Activated T-cell treated with anti-CD3 and anti-CD28 coated beads, Interleukin-2, amount 50 U/mL, for 24 hours (primary cell): ENCODE data around the gene GPX6.
"Not testable (repeated sequence)": the region's sequence is repeated elsewhere in the genome, so short reads cannot be mapped to it uniquely, and the experiment has no call there.

Experiments used
- DNase-seq: peaks from one replicate; pipeline ENCODE4 v3.0.0-alpha.2; 2020
- H3K27ac Mint-ChIP-seq: 2 replicates; pipeline ENCODE4 v1.8.0; 2020; ENCODE audit warnings: mild to moderate bottlenecking, mixed read lengths
- H3K27me3 Mint-ChIP-seq: 2 replicates; pipeline ENCODE4 v1.8.0; 2020; ENCODE audit warnings: mixed read lengths
- H3K36me3 Mint-ChIP-seq: 2 replicates; pipeline ENCODE4 v1.8.0; 2020; ENCODE audit warnings: low read depth, mixed read lengths
- H3K4me1 Mint-ChIP-seq: 2 replicates; pipeline ENCODE4 v1.8.0; 2020; ENCODE audit warnings: low read depth, mixed read lengths
- H3K4me3 Mint-ChIP-seq: 2 replicates; pipeline ENCODE4 v1.8.0; 2020; ENCODE audit warnings: mild to moderate bottlenecking, moderate library complexity, mixed read lengths
- H3K9me3 Mint-ChIP-seq: 2 replicates; pipeline ENCODE4 v1.8.0; 2020; ENCODE audit warnings: mixed read lengths

Gene GPX6

DNA sequence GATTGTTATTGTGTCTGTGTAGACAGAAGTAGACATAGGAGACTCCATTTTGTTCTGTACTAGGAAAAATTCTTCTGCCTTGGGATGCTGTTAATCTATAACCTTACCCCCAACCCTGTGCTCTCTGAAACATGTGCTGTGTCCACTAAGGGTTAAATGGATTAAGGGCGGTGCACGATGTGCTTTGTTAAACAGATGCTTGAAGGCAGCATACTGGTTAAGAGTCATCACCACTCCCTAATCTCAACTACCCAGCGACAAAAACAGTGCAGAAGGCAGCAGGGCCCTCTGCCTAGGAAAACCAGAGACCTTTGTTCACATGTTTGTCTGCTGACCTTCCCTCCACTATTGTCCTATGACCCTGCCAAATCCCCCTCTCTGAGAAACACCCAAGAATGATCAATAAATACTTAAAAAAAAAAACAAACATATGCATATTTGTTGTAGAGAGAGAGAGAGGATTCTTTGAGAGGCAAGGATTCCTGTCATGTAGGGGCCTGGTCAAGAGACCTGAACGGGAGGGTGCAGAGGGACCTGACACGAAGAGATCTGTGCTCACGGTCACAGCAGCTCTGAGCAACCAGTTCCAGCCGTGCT is 12.8 kb downstream of the GPX6 start:
- H3K9me3 Mint-ChIP-seq, H3K4me1 Mint-ChIP-seq, H3K4me3 Mint-ChIP-seq, H3K27ac Mint-ChIP-seq, DNase-seq, H3K36me3 Mint-ChIP-seq: not testable (repeated sequence)
- peaks cover 15% of the 10 kb centered on the region for H3K27me3 Mint-ChIP-seq

- H3K27me3 Mint-ChIP-seq, result peaks cover 15% of the 10 kb centered on the region
- not testable (repeated sequence) for H3K36me3 Mint-ChIP-seq, H3K9me3 Mint-ChIP-seq, H3K4me3 Mint-ChIP-seq, H3K27ac Mint-ChIP-seq, DNase-seq, H3K4me1 Mint-ChIP-seq
Observed at GRCh38 chr6:28502136-28502535, 13.5 kb downstream of the GPX6 start.

DNA sequence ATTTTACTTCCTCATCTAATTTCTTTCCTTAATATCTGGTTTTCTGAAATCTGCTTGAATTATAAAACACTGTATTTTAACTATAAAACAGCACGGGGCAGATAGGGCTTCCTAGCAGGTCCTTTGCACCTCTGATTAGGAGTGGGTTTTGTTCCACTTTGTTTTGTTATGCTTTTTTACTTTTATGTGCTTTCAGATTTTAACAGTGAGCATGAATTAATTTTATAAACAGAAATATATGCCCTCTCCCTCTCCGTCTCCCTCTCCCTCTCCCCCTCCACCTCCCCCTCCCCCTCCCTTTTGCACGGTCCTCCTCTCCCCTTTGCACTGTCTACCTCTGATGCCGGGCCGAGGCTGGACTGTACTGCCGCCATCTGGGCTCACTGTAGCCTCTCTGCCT is 14.3 kb downstream of the GPX6 start:
- Mint-ChIP-seq H3K27ac (no peak overlapping the region), H3K36me3 (no peaks in the 10 kb centered on the region), H3K4me1 (no peaks in the 10 kb centered on the region), H3K4me3 (no peak overlapping the region), H3K27me3 (peaks cover 15% of the 10 kb centered on the region), H3K9me3 (no peaks in the 10 kb centered on the region)
- DNase-seq, result no peak

GRCh38 chr6:28497893-28498292 is 17.7 kb downstream of the GPX6 start:
- Mint-ChIP-seq H3K9me3 (no peaks in the 10 kb centered on the region), H3K27me3 (peaks cover 21% of the 10 kb centered on the region), H3K4me1 (no peaks in the 10 kb centered on the region), H3K4me3 (no peak overlapping the region), H3K36me3 (no peaks in the 10 kb centered on the region), H3K27ac (no peak overlapping the region)
- DNase-seq, result no peak

- no peaks in the 10 kb centered on the region for H3K4me1 Mint-ChIP-seq
- H3K36me3 Mint-ChIP-seq, result no peaks in the 10 kb centered on the region
- H3K27me3 Mint-ChIP-seq, result peaks cover 26% of the 10 kb centered on the region
- H3K4me3 Mint-ChIP-seq, result no peak overlapping the region
- no peaks in the 10 kb centered on the region for H3K9me3 Mint-ChIP-seq
- no peak overlapping the region for H3K27ac Mint-ChIP-seq
- no peak for DNase-seq
Observed at GRCh38 chr6:28497306-28497705, 18.3 kb downstream of the GPX6 start.

- peaks cover 36% of the 10 kb centered on the region for H3K27me3 Mint-ChIP-seq
- no peak overlapping the region for H3K27ac Mint-ChIP-seq
- H3K4me1 Mint-ChIP-seq, result peaks cover 6% of the 10 kb centered on the region
- no peak overlapping the region for H3K4me3 Mint-ChIP-seq
- no peaks in the 10 kb centered on the region for H3K36me3 Mint-ChIP-seq
- DNase-seq, result no peak
- H3K9me3 Mint-ChIP-seq, result no peaks in the 10 kb centered on the region
Observed at GRCh38 chr6:28496099-28496779, 19.4 kb downstream of the GPX6 start.

DNA sequence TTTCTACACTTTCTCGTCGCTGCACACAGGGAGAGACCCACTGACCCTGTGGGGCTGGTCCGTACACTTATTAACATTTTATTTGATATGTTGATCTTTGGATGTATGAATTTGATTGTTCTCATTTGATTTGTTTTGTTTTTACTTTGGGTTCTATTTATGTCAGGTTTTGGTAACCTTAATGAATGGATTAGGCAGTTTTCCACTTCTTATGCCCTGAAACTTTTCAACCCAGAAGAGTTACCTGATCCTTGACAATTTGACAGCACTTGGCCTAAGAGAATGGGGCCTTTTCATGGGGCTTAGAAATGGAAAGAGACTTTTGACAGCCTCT is 23.6 kb downstream of the GPX6 start:
- no peak for DNase-seq
- Mint-ChIP-seq H3K4me1 (peaks cover 27% of the 10 kb centered on the region), H3K36me3 (no peaks in the 10 kb centered on the region), H3K4me3 (no peak overlapping the region), H3K9me3 (no peaks in the 10 kb centered on the region), H3K27ac (no peak overlapping the region), H3K27me3 (peaks cover 70% of the 10 kb centered on the region)

GRCh38 chr6:28490205-28490890 is 25.2 kb downstream of the GPX6 start:
- Mint-ChIP-seq H3K4me3 (peak overlapping the region; percentile 69), H3K4me1 (peaks cover 27% of the 10 kb centered on the region), H3K27me3 (peaks cover 81% of the 10 kb centered on the region), H3K9me3 (no peaks in the 10 kb centered on the region), H3K36me3 (no peaks in the 10 kb centered on the region), H3K27ac (peak overlapping the region; percentile 52)
- DNase-seq, result peak; percentile 31

- Mint-ChIP-seq H3K4me1 (peaks cover 27% of the 10 kb centered on the region), H3K27ac (peak overlapping the region; percentile 79), H3K36me3 (no peaks in the 10 kb centered on the region), H3K9me3 (no peaks in the 10 kb centered on the region), H3K27me3 (peaks cover 84% of the 10 kb centered on the region), H3K4me3 (peak overlapping the region; percentile 69)
- peak; percentile 60 for DNase-seq
Observed at GRCh38 chr6:28489366-28490204, 26.0 kb downstream of the GPX6 start.

- Mint-ChIP-seq H3K36me3 (no peaks in the 10 kb centered on the region), H3K9me3 (no peaks in the 10 kb centered on the region), H3K27me3 (peaks cover 80% of the 10 kb centered on the region), H3K4me1 (peaks cover 27% of the 10 kb centered on the region), H3K27ac (peak overlapping the region; percentile 79), H3K4me3 (peak overlapping the region; percentile 69)
- DNase-seq, result peak; percentile 50
Observed at GRCh38 chr6:28488916-28489365, 26.7 kb downstream of the GPX6 start.

GRCh38 chr6:28486988-28487742 is 28.4 kb downstream of the GPX6 start:
- Mint-ChIP-seq H3K4me1 (peaks cover 27% of the 10 kb centered on the region), H3K9me3 (no peaks in the 10 kb centered on the region), H3K36me3 (no peaks in the 10 kb centered on the region), H3K27ac (no peak overlapping the region), H3K27me3 (peaks cover 78% of the 10 kb centered on the region), H3K4me3 (no peak overlapping the region)
- DNase-seq, result no peak

- H3K9me3 Mint-ChIP-seq, result no peaks in the 10 kb centered on the region
- no peak overlapping the region for H3K4me3 Mint-ChIP-seq
- peaks cover 78% of the 10 kb centered on the region for H3K27me3 Mint-ChIP-seq
- H3K36me3 Mint-ChIP-seq, result no peaks in the 10 kb centered on the region
- H3K4me1 Mint-ChIP-seq, result peaks cover 21% of the 10 kb centered on the region
- DNase-seq, result no peak
- no peak overlapping the region for H3K27ac Mint-ChIP-seq
Observed at GRCh38 chr6:28486533-28486932, 29.1 kb downstream of the GPX6 start.

GRCh38 chr6:28485482-28485881 is 30.1 kb downstream of the GPX6 start:
- Mint-ChIP-seq H3K27ac (no peak overlapping the region), H3K36me3 (no peaks in the 10 kb centered on the region), H3K9me3 (no peaks in the 10 kb centered on the region), H3K4me3 (no peak overlapping the region), H3K27me3 (peaks cover 81% of the 10 kb centered on the region), H3K4me1 (peaks cover 17% of the 10 kb centered on the region)
- no peak for DNase-seq
